OCI-LY7 (cell line): ENCODE results near the gene MED13. TPM values are rescaled to one million over a fixed set of nuclear protein-coding genes. Genes with fewer than 3 reads are reported as not detected.

Experiments
- BruUV-seq: library from RNA; stranded (reverse); fragments of 400-500 nt; replicated peaks from 2 replicates; lab custom pipeline; 2021; lab: Mats Ljungman, UMichigan
- CTCF ChIA-PET: fragments of 300-600 bp; sonication (Branson Sonifier 250); formaldehyde crosslinking; loops from one replicate; lab custom pipeline; 2022; ENCODE audit warnings: antibody characterized with exemption; ENCODE audit not compliant: unreplicated experiment; lab: Charles Lee
- POLR2A ChIA-PET: fragments of 300-600 bp; sonication (Branson Sonifier 250); formaldehyde crosslinking; loops from one replicate; lab custom pipeline; 2022; ENCODE audit warnings: antibody characterized with exemption; lab: Charles Lee
- DNase-seq: peaks from one replicate; pipeline ENCODE4 v3.0.0-alpha.2; 2015; ENCODE audit warnings: low spot score
- H2AFZ ChIP-seq: fragments of 200-600 bp; sonication (generic), shearing (Covaris generic); 2 replicates; pipeline ENCODE4 v1.6.1; 2014; ENCODE audit warnings: mild to moderate bottlenecking, antibody characterized with exemption, low read length, moderate library complexity
- H3K27ac ChIP-seq: fragments of 200-600 bp; sonication (generic); 2 replicates; pipeline ENCODE4 v1.5.1; 2014; ENCODE audit warnings: mixed run types, low read depth, mild to moderate bottlenecking, moderate library complexity, low read length, inconsistent platforms; ENCODE audit not compliant: poor library complexity, severe bottlenecking
- H3K36me3 ChIP-seq: fragments of 200-600 bp; sonication (generic); 2 replicates; pipeline ENCODE4 v1.6.1; 2014; ENCODE audit warnings: mild to moderate bottlenecking, antibody characterized with exemption, low read length, moderate library complexity, mixed read lengths; ENCODE audit not compliant: insufficient read depth
- H3K4me1 ChIP-seq: fragments of 200-600 bp; sonication (generic); 2 replicates; pipeline ENCODE4 v1.5.1; 2014; ENCODE audit warnings: mild to moderate bottlenecking, low read length; ENCODE audit not compliant: insufficient read depth, poor library complexity, severe bottlenecking
- H3K4me2 ChIP-seq: fragments of 200-600 bp; sonication (generic); 2 replicates; pipeline ENCODE4 v1.6.1; 2014; ENCODE audit warnings: mild to moderate bottlenecking, low read length
- H3K4me3 ChIP-seq: fragments of 200-600 bp; sonication (generic); 2 replicates; pipeline ENCODE4 v1.5.1; 2014; ENCODE audit warnings: mild to moderate bottlenecking, low read depth, low read length; ENCODE audit not compliant: poor library complexity, severe bottlenecking
- H3K79me2 ChIP-seq: fragments of 200-600 bp; sonication (generic); 2 replicates; pipeline ENCODE4 v1.6.1; 2016; ENCODE audit warnings: low read depth, mild to moderate bottlenecking, low read length, moderate library complexity, mixed read lengths; ENCODE audit not compliant: insufficient read depth
- H3K9me2 ChIP-seq: fragments of 200-600 bp; sonication (generic); 2 replicates; pipeline ENCODE4 v1.6.1; 2016; ENCODE audit warnings: mild to moderate bottlenecking, low read length, mixed read lengths; ENCODE audit not compliant: insufficient read depth
- H3K9me3 ChIP-seq: fragments of 200-600 bp; sonication (generic); 2 replicates; pipeline ENCODE4 v1.6.1; 2014; ENCODE audit warnings: mild to moderate bottlenecking, mixed run types, low read length, mixed read lengths
- H4K20me1 ChIP-seq: fragments of 200-600 bp; sonication (generic); 2 replicates; pipeline ENCODE4 v1.6.1; 2014; ENCODE audit warnings: mild to moderate bottlenecking, antibody characterized with exemption, low read length, moderate library complexity, mixed read lengths; ENCODE audit not compliant: insufficient read depth
- CTCF ChIP-seq: fragments of 200-600 bp; sonication (generic); conservative IDR thresholded peaks from 2 replicates; pipeline ENCODE4 v1.5.1; 2014; ENCODE audit warnings: mild to moderate bottlenecking, antibody characterized with exemption, low read length, moderate library complexity, mixed read lengths
- EZH2phosphoT487 ChIP-seq: fragments of 200-600 bp; sonication (generic); IDR thresholded peaks from 2 replicates; pipeline ENCODE4 v1.6.1; 2018; ENCODE audit warnings: low read depth, borderline replicate concordance, mild to moderate bottlenecking, mixed run types, antibody characterized with exemption, low read length, moderate library complexity, mixed read lengths
- intact Hi-C: fragments of 100-400 bp; cut with micrococcal nuclease; formaldehyde crosslinking; loops from one replicate; pipeline ENCODE4 v1.10.0; 2022; ENCODE audit not compliant: unreplicated experiment
- total RNA-seq, 2 experiments: library from RNA; depleted of rRNA in 1 of 2; stranded (reverse); fragments of >200 nt in 1 of 2; shearing (Covaris generic) in 1 of 2; gene quantifications; 2 replicates each; pipeline ENCODE4 v1.2.3, GENCODE V29; 2014 to 2022

Gene MED13
- total RNA-seq, 2 experiments from 2014 or later = 42.3 to 70.8 TPM

- no peaks in the 10 kb centered on the region for H4K20me1 ChIP-seq
- H3K9me2 ChIP-seq = no peaks in the 10 kb centered on the region
- intact Hi-C loops = no loop called here
- no peaks in the 10 kb centered on the region for H3K36me3 ChIP-seq
- H2AFZ ChIP-seq = 0 out of 2 replicates have a peak overlapping the region, but pooled peaks have one; percentile 1
- CTCF ChIA-PET = no interaction called here
- no peak for DNase-seq
- no peak overlapping the region for H3K4me2 ChIP-seq
- peaks cover 5% of the 10 kb centered on the region for H3K4me1 ChIP-seq
- POLR2A ChIA-PET = interaction anchor here (0.6 to 1.5 kb wide), 2 partner anchors 10 to 90 kb away, joined by 3 to 7 read pairs; no protein-coding TSS in a partner anchor
- TF ChIP-seq EZH2phosphoT487 (no peak), CTCF (no peak)
- H3K27ac ChIP-seq = no peak overlapping the region
- no peaks in the 10 kb centered on the region for H3K9me3 ChIP-seq
- no peak overlapping the region for H3K4me3 ChIP-seq
- H3K79me2 ChIP-seq = no peaks in the 10 kb centered on the region
- no TSS peak for BruUV-seq
Observed at GRCh38 chr17:62070900-62071299, 5.8 kb upstream of the MED13 start.

- no peak overlapping the region for H3K27ac ChIP-seq
- peaks cover 30% of the 10 kb centered on the region for H3K79me2 ChIP-seq
- ChIA-PET CTCF (no interaction called here), POLR2A (no interaction called here)
- H3K9me3 ChIP-seq = no peaks in the 10 kb centered on the region
- H3K9me2 ChIP-seq = no peaks in the 10 kb centered on the region
- DNase-seq = no peak
- BruUV-seq = no TSS peak
- no peak for TF ChIP-seq EZH2phosphoT487
- TF ChIP-seq CTCF = no peak
- no peak overlapping the region for H3K4me2 ChIP-seq
- H3K4me3 ChIP-seq = no peak overlapping the region
- no peak overlapping the region for H2AFZ ChIP-seq
- intact Hi-C loops = loop anchor here (5.0 to 10.0 kb wide), 2 partner anchors 283 to 655 kb away; no protein-coding TSS in a partner anchor
- H3K4me1 ChIP-seq = peaks cover 15% of the 10 kb centered on the region
- peaks cover 25% of the 10 kb centered on the region for H4K20me1 ChIP-seq
- H3K36me3 ChIP-seq = peaks cover 14% of the 10 kb centered on the region
Observed at GRCh38 chr17:62067165-62068145, 2.4 kb upstream of the MED13 start.
